BLaER1 treated with 17β-estradiol and CSF1 and Interleukin-3, amounts not matched to agents 10 nM and 100 nM (cell line): ENCODE results near the gene PAGE2.
"Not testable (repeated sequence)": the region's sequence is repeated elsewhere in the genome, so short reads cannot be mapped to it uniquely, and the experiment has no call there.

Experiments
- H3K27ac ChIP-seq, 11 experiments: shearing (Covaris generic); formaldehyde crosslinking; 2 replicates each; pipeline ENCODE4 v1.8.1; 2022
- H3K27me3 ChIP-seq, 11 experiments: shearing (Covaris generic); formaldehyde crosslinking; 2 replicates each; pipeline ENCODE4 v1.8.1; 2022
- H3K36me3 ChIP-seq, 11 experiments: shearing (Covaris generic); formaldehyde crosslinking; 2 replicates each; pipeline ENCODE4 v1.8.1; 2022
- H3K4me1 ChIP-seq, 10 experiments: shearing (Covaris generic); formaldehyde crosslinking; 2 replicates each; pipeline ENCODE4 v1.8.1; 2022
- H3K4me2 ChIP-seq, 11 experiments: shearing (Covaris generic); formaldehyde crosslinking; 2 replicates each; pipeline ENCODE4 v1.8.1; 2022
- H3K4me3 ChIP-seq, 10 experiments: shearing (Covaris generic); formaldehyde crosslinking; 2 replicates each; pipeline ENCODE4 v1.8.1; 2022
- H3K9ac ChIP-seq, 11 experiments: shearing (Covaris generic); formaldehyde crosslinking; 2 replicates each; pipeline ENCODE4 v1.8.1; 2022
- H3K9me3 ChIP-seq, 11 experiments: shearing (Covaris generic); formaldehyde crosslinking; replicated peaks in 1 of 11; 2 replicates each; pipeline ENCODE4 v1.8.1; 2022
- H4K20me1 ChIP-seq, 11 experiments: shearing (Covaris generic); formaldehyde crosslinking; 2 replicates each; pipeline ENCODE4 v1.8.1; 2022
- Cebpa-rat ChIP-seq, 11 experiments: shearing (Covaris generic); IDR thresholded peaks; 2 replicates each; pipeline ENCODE4 v1.8.1; 2022

The PAGE2 gene

DNA sequence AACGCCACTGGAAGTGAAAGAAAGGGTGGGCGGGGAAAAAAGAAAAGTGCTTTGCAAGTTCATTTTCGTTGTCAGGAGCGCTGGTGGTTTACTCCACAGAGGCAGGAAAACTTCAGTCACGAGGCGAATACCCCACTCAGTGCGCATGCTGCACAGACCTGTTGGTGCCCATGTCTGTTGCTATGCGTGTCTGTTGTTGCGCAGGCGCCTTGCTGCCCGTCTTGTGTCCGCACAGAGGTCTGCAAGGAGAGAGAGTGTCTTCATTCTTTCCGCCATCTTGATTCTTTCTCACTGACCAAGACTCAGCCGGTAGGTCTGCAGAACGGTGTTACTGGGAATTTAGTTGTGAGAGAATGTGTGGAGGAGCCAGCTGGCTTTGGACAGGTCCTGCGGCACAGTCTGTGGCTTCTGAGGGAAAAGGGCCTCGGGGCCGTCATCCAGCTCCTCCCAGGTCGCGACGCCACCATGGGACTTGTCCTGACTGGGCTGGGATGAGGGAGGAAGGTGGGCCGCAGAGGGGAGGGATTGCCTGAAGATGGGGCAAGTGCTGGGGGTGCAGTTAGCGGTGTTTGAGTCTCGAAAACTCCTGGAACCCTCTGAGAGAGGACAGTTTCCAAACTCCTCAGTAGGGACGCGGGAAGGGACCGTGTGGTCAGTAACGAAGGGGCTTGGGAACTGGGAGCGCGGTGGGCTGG is at the start of gene PAGE2:
PAGE2 (plus strand) TSS at position 224 of the 695 bp plus-strand sequence. CDS start 1,003 bp downstream, outside the sequence.
- peaks cover 0 to 4% (median 0%) of the 10 kb centered on the region in 11 experiments; a peak in 1 of 22 replicates for H4K20me1 ChIP-seq
- peaks cover 6 to 31% (median 15%) of the 10 kb centered on the region in 11 experiments; a peak in 19 of 22 replicates for H3K9me3 ChIP-seq
- H3K4me1 ChIP-seq: no peaks in the 10 kb centered on the region
- TF ChIP-seq Cebpa-rat (IDR thresholded peaks at IDR 0.05): no peak
- H3K4me3 ChIP-seq: no peak within 1 kb of the TSS
- H3K36me3 ChIP-seq: no peaks in the 10 kb centered on the region
- no peak within 1 kb of the TSS for H3K9ac ChIP-seq
- H3K4me2 ChIP-seq: no peak within 1 kb of the TSS
- peaks cover 7 to 40% (median 32%) of the 10 kb centered on the region in 11 experiments; a peak in 21 of 22 replicates for H3K27me3 ChIP-seq
- H3K27ac ChIP-seq: no peak within 1 kb of the TSS

DNA sequence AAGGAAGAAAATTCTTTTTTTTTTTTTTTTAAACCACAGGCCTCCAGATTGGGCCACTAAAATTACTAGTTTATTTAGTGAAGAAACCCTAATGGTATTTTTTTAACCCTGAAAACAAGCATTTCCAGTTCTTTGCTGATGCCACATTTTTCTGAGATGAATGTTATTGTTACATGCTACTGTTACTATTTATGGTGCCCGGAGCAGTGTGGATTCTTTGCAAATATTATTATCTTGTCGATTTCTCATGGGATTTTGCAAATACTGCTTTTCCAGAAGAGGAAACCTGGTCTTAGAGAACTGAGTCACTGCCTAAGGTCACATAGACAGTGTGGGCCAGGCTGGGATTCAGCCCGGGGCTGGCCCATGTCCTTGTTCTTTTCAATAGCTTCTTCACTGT is 49.3 kb upstream of the PAGE2 start:
- Histone ChIP-seq H3K4me1 (no peaks in the 10 kb centered on the region), H3K27ac (no peak overlapping the region), H3K27me3 (peaks cover 0 to 23% (median 3%) of the 10 kb centered on the region in 11 experiments; a peak in 9 of 22 replicates), H3K4me3 (no peak overlapping the region), H3K4me2 (no peak overlapping the region), H4K20me1 (no peaks in the 10 kb centered on the region), H3K36me3 (no peaks in the 10 kb centered on the region), H3K9me3 (peaks cover 6 to 19% (median 15%) of the 10 kb centered on the region in 11 experiments; a peak in 16 of 22 replicates), H3K9ac (no peak overlapping the region)
- no peak for TF ChIP-seq Cebpa-rat (IDR thresholded peaks at IDR 0.05)

- no peak overlapping the region for H3K9ac ChIP-seq
- no peak overlapping the region for H3K4me2 ChIP-seq
- peaks cover 0 to 16% (median 7%) of the 10 kb centered on the region in 11 experiments; a peak in 12 of 22 replicates for H3K9me3 ChIP-seq
- no peak overlapping the region for H3K27ac ChIP-seq
- H3K4me1 ChIP-seq: no peaks in the 10 kb centered on the region
- peaks cover 0 to 24% (median 9%) of the 10 kb centered on the region in 11 experiments; a peak in 10 of 22 replicates for H3K27me3 ChIP-seq
- H3K36me3 ChIP-seq: no peaks in the 10 kb centered on the region
- H4K20me1 ChIP-seq: no peaks in the 10 kb centered on the region
- no peak overlapping the region for H3K4me3 ChIP-seq
- TF ChIP-seq Cebpa-rat (IDR thresholded peaks at IDR 0.05): no peak
These were observed 47.3 kb upstream of the PAGE2 start for GRCh38 chrX:55041514-55041913.

DNA sequence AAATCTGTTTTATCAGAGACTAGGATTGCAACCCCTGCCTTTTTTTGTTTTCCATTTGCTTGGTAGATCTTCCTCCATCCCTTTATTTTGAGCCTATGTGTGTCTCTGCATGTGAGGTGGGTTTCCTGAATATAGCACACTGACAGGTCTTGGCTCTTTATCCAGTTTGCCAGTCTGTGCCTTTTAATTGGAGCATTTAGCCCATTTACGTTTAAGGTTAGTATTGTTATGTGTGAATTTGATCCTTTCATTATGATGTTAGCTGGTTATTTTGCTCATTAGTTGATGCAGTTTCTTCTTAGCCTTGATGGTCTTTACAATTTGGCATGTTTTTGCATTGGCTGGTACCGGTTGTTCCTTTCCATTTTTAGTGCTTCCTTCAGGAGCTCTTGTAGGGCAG is 38.2 kb upstream of the PAGE2 start:
- not testable (repeated sequence) for H4K20me1 ChIP-seq, H3K4me1 ChIP-seq, H3K4me2 ChIP-seq, H3K4me3 ChIP-seq, H3K9ac ChIP-seq, H3K27ac ChIP-seq, H3K36me3 ChIP-seq
- Histone ChIP-seq H3K27me3 (peaks cover 4 to 24% (median 17%) of the 10 kb centered on the region in 11 experiments; a peak in 17 of 22 replicates), H3K9me3 (peaks cover 14 to 35% (median 25%) of the 10 kb centered on the region in 11 experiments; a peak in 20 of 22 replicates)

- H3K9me3 ChIP-seq: peaks cover 4 to 14% (median 13%) of the 10 kb centered on the region in 11 experiments; a peak in 19 of 22 replicates
- H3K4me2 ChIP-seq: peak overlapping the region; percentile 6 to 55 (median 26); a peak in 16 of 22 replicates
- H3K27ac ChIP-seq: peak overlapping the region in 2 of 11 experiments; percentile 14 to 29; a peak in 2 of 22 replicates
- no peak overlapping the region for H3K4me3 ChIP-seq
- TF ChIP-seq Cebpa-rat (IDR thresholded peaks at IDR 0.05): no peak
- H3K27me3 ChIP-seq: peaks cover 46 to 81% (median 69%) of the 10 kb centered on the region in 11 experiments
- no peak overlapping the region for H3K9ac ChIP-seq
- H3K4me1 ChIP-seq: peaks cover 8 to 10% (median 9%) of the 10 kb centered on the region in 10 experiments; a peak in 15 of 20 replicates
- no peaks in the 10 kb centered on the region for H3K36me3 ChIP-seq
- H4K20me1 ChIP-seq: no peaks in the 10 kb centered on the region; a peak in 1 of 22 replicates
These were observed 31.8 kb upstream of the PAGE2 start for GRCh38 chrX:55056820-55057674.

- Histone ChIP-seq H3K9ac (no peak overlapping the region), H4K20me1 (no peaks in the 10 kb centered on the region; a peak in 1 of 22 replicates), H3K36me3 (no peaks in the 10 kb centered on the region), H3K9me3 (peaks cover 0 to 7% (median 5%) of the 10 kb centered on the region in 11 experiments; a peak in 14 of 22 replicates), H3K4me1 (peaks cover 8 to 10% (median 9%) of the 10 kb centered on the region in 10 experiments; a peak in 15 of 20 replicates), H3K4me3 (no peak overlapping the region), H3K4me2 (peak overlapping the region in 10 of 11 experiments; percentile 8 to 55 (median 31); a peak in 13 of 22 replicates), H3K27me3 (peaks cover 53 to 88% (median 76%) of the 10 kb centered on the region in 11 experiments), H3K27ac (no peak overlapping the region; a peak in 2 of 22 replicates)
- TF ChIP-seq Cebpa-rat (IDR thresholded peaks at IDR 0.05): no peak
These were observed 31.1 kb upstream of the PAGE2 start for GRCh38 chrX:55057675-55058249.

GRCh38 chrX:55067180-55067579 is 21.6 kb upstream of the PAGE2 start:
- not testable (repeated sequence) for H3K9ac ChIP-seq, H3K27ac ChIP-seq, H3K36me3 ChIP-seq, H4K20me1 ChIP-seq, H3K4me3 ChIP-seq, H3K4me2 ChIP-seq, H3K4me1 ChIP-seq
- H3K27me3 ChIP-seq: peaks cover 26 to 83% (median 71%) of the 10 kb centered on the region in 11 experiments
- peaks cover 0 to 38% (median 6%) of the 10 kb centered on the region in 11 experiments; a peak in 12 of 22 replicates for H3K9me3 ChIP-seq

DNA sequence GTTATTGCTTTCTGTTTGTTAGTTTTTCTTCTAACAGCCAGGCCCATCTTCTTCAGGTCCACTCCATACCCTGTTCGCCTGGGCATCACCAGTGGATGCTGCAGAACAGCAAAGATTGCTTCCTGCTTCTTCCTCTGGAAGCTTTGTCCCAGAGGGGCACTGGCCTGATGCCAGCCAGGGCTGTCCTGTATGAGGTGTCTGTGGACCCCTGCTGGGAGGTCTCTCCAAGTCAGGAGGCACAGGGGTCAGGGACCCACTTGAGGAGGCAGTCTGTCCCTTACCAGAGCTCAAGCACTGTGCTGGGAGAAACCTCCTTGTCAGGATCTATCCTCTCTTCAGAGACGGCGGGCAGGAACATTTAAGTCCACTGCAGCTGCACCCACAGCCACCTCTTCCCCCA is 16.5 kb upstream of the PAGE2 start:
- H3K27me3 ChIP-seq: peaks cover 27 to 70% (median 57%) of the 10 kb centered on the region in 11 experiments
- H3K4me2 ChIP-seq: no peak overlapping the region
- H3K27ac ChIP-seq: no peak overlapping the region
- no peaks in the 10 kb centered on the region for H3K4me1 ChIP-seq
- no peak for TF ChIP-seq Cebpa-rat (IDR thresholded peaks at IDR 0.05)
- no peak overlapping the region for H3K9ac ChIP-seq
- peaks cover 0 to 24% (median 7%) of the 10 kb centered on the region in 11 experiments; a peak in 12 of 22 replicates for H3K9me3 ChIP-seq
- H4K20me1 ChIP-seq: no peaks in the 10 kb centered on the region
- no peak overlapping the region for H3K4me3 ChIP-seq
- no peaks in the 10 kb centered on the region for H3K36me3 ChIP-seq
